ENCODE measurements around the gene GRM1. TPM values are rescaled to one million over a fixed set of nuclear protein-coding genes. Genes with fewer than 3 reads are reported as not detected.

Gene GRM1
- total and polyA plus RNA-seq, 2 of the 4 experiments (the other 2 are of a cell fraction) = not detected

- H2AK9ac ChIP-seq (replicated peaks; ENCODE audit: low read depth, low read length, poor library complexity) = no peak overlapping the region
- H3K27ac ChIP-seq (ENCODE audit: insufficient read depth, low read length) = no peak overlapping the region
- no peak overlapping the region for H4K8ac ChIP-seq (ENCODE audit: low read depth in 2 of 2, low read length in 2 of 2)
- H3K4ac ChIP-seq (ENCODE audit: low read depth, low read length) = no peak overlapping the region
- H3K56ac ChIP-seq (ENCODE audit: extremely low read depth, insufficient read depth, low read length) = no peak overlapping the region
- H3K9ac ChIP-seq (ENCODE audit: low read depth, low read length) = no peak overlapping the region
- no peaks in the 10 kb centered on the region for H3K36me3 ChIP-seq (ENCODE audit: control insufficient read depth, insufficient read depth, low read length)
- no peak overlapping the region for H4K5ac ChIP-seq (ENCODE audit: low read depth, low read length)
- H4K91ac ChIP-seq (ENCODE audit: insufficient read depth, low read depth, low read length) = no peak overlapping the region
- no CpG with 5 or more reads among the region's 3 CpGs for WGBS, 2 experiments (ENCODE audit: extremely low coverage in 2 of 2, insufficient read length in 1 of 2)
- DNase-seq (no peak), ATAC-seq (ENCODE audit: low read depth) (no peak)
- H3K9me3 ChIP-seq (ENCODE audit: control insufficient read depth, insufficient read depth, low read length) = no peaks in the 10 kb centered on the region
- no peak overlapping the region for H2AK5ac ChIP-seq (ENCODE audit: low read depth, low read length)
- dilution Hi-C loops (cut with HindIII; ENCODE audit: low sequenced_read_pairs, unreplicated experiment) = no loop called here
- H3K79me1 ChIP-seq (ENCODE audit: low read depth in 1 of 2, low read length in 2 of 2) = no peaks in the 10 kb centered on the region
- H3K14ac ChIP-seq (replicated peaks; ENCODE audit: low read depth, low read length) = no peak overlapping the region
- H3K4me1 ChIP-seq (ENCODE audit: control insufficient read depth, insufficient read depth, low read length) = no peaks in the 10 kb centered on the region
- H2BK120ac ChIP-seq (ENCODE audit: low read depth, low read length) = no peak overlapping the region
- H3K18ac ChIP-seq (ENCODE audit: low read depth, low read length) = no peak overlapping the region
- no peak overlapping the region for H2BK20ac ChIP-seq (ENCODE audit: low read depth, low read length)
- no peak overlapping the region for H2AFZ ChIP-seq (replicated peaks; ENCODE audit: low read length, poor library complexity)
- no peak for TF ChIP-seq FOS (IDR thresholded peaks at IDR 0.05; ENCODE audit: low read depth, low read length)
- TF ChIP-seq USF2 (IDR thresholded peaks at IDR 0.05; ENCODE audit: low read depth, low read length) = no peak
- TF ChIP-seq CEBPB (IDR thresholded peaks at IDR 0.05; ENCODE audit: low read depth, low read length) = no peak
- TF ChIP-seq RAD21 (IDR thresholded peaks at IDR 0.05; ENCODE audit: low read length) = no peak
- no peak for TF ChIP-seq MAZ (IDR thresholded peaks at IDR 0.05; ENCODE audit: borderline replicate concordance, low read depth, low read length)
- TF ChIP-seq BHLHE40 (IDR thresholded peaks at IDR 0.05; ENCODE audit: low read depth, low read length) = no peak
- TF ChIP-seq RFX5 (IDR thresholded peaks at IDR 0.05; ENCODE audit: low read depth, low read length) = no peak
- no peak overlapping the region for H3K4me3 ChIP-seq (ENCODE audit: insufficient read depth, low read depth, low read length)
- no peak overlapping the region for H2BK15ac ChIP-seq (ENCODE audit: low read depth, low read length)
- in situ Hi-C loops (cut with MboI; ENCODE audit: low sequenced_read_pairs) = no loop called here
- intact Hi-C loops (cut with micrococcal nuclease) = no loop called here
- no peaks in the 10 kb centered on the region for H3K27me3 ChIP-seq (ENCODE audit: control insufficient read depth, insufficient read depth, low read length)
- no peaks in the 10 kb centered on the region for H4K20me1 ChIP-seq (ENCODE audit: insufficient read depth, low read length)
- no peak overlapping the region for H3K4me2 ChIP-seq (ENCODE audit: low read depth, low read length)
- no peak overlapping the region for H2BK5ac ChIP-seq (ENCODE audit: low read depth, low read length, poor library complexity, severe bottlenecking)
- H3K23ac ChIP-seq (ENCODE audit: low read depth, low read length) = no peak overlapping the region
- POLR2A ChIA-PET (ENCODE audit: unreplicated experiment) = no interaction called here
- CTCF ChIA-PET = no interaction called here
- no peaks in the 10 kb centered on the region for H3K9me1 ChIP-seq (ENCODE audit: insufficient read depth, low read length)
- BruUV-seq (replicated peaks) = no TSS peak
Observed at GRCh38 chr6:146420255-146420654, 391.4 kb downstream of the GRM1 start.

Measured in IMR-90 (cell line).